Measurements from ENCODE around the gene MAML3.
"Not testable (repeated sequence)": the region's sequence is repeated elsewhere in the genome, so short reads cannot be mapped to it uniquely, and the experiment has no call there.

MAML3 gene

DNA sequence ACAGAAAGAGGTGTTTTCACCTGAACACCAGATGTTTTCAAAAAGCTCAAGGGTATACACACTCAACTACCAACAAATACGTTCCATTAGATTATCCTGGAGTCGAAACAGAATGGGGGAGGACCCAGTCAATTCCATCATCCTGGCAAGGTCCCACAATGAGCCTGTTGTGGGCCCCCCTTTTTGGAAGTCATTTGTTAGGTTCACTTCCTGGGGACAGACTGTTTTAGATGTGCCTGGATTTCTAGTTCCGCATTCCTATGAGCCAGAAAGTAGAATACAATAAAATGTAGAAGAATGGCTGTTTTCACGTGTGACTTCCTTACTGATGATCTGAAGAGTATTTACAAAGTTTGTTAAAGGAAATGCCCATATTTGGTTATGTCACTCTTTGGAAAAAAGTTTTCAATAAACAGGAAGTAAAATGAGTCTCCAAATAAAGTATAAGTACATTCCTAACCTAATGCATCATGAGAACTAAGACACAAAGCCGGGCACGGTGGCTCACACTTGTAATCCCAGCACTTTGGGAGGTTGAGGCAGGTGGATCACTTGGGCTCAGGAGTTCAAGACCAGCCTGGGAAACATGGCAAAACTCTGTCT, 192.5 kb downstream of the MAML3 start:
- no peak for DNase-seq (ENCODE audit: low read depth)

DNA sequence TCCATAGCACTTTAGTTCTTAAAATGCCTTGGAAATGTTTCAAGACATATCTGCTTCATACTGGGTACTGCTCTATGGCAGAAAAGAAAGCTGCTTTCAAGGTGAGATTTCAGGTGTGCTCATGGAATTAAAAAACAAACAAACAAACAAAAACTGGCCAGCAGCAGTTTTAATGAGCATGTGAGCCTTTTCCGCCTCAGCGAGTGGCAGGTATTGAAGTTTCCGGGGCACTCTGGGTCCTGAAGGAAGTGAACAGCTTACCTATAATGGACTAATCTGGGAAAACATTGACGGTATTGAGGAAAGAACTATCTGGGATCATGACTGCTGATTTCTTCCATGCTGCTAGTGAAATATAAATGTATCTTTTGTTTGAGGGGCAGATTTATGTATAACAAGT, 194.6 kb downstream of the MAML3 start:
- no peak for DNase-seq (ENCODE audit: low read depth)

DNA sequence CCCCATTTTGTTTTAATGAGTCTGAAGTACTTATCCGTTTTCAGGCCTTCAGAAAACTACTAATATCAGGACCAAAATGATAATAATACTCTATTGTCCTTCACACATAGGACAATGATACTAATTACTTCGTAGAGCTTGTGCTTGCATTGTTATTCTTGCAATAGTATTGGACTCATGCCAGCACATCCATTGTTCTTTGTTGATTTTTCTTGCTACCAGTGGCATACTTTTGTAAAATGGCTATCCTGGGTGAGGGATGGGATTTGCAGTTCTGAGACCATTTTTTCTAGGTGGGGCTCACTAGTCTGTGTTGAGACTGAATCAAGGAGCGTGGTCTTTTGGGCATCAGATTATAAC, 195.3 kb downstream of the MAML3 start:
- no peak for DNase-seq (ENCODE audit: low read depth)

DNA sequence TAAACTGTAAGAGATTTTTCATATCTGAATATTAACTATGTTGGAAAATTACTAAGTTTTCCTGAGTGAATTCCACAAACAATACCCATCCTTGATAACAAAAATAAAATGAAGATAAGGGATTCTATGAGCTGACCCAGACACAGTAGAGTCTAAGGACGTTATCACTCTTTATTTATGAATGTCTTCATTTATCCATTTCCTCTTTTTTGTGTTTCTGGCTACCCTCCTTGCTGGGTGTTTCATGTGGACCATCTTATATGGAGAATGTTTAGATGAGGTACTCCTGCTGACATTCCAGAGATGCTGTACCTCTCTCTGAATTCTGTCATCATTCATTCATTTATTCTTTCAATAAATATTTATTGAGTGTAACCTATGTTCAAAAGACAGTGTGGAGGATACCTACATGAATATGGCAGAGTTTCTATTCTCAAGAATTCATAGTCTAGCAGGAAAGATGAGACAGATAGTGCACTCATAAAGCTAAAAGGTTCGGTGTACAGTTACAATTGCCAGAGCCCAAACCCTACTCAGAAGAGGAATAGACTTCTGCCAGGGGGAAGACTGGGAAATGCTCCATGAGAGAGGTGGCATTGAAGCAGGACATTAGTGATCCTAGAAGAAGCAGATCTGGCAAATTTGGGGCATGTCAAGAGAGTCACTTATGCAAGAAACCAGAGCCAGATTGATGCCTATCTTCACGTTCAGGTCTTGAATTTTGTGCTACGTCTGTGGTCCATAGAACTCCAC, 195.8 kb downstream of the MAML3 start:
- DNase-seq (ENCODE audit: low read depth), result no peak

- no peak for DNase-seq (ENCODE audit: low read depth)
Measured at GRCh38 chr4:139957065-139957464, 196.9 kb downstream of the MAML3 start.

GRCh38 chr4:139956507-139957017, 197.4 kb downstream of the MAML3 start:
- DNase-seq (ENCODE audit: low read depth), result no peak

GRCh38 chr4:139955600-139955999, 198.4 kb downstream of the MAML3 start:
- no peak for DNase-seq (ENCODE audit: low read depth)

DNA sequence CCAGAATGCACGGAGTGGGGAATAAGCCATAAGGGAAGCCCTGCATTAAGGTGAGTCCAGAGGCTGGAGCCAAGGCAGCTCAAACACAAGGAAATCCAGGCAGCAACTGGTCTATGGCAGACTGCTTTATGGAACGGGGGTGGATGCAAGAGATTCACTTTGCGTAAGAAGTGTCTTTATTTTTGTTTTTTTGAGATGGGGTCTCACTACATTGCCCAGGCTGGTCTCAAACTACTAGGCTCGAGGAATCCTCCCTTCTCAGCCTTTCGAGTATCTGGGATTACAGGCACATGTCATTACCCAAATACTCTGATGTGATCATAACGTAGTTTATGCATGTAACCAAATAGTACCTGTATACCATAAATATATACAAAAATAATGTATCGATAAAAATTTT, 199.5 kb downstream of the MAML3 start:
- no peak for DNase-seq (ENCODE audit: low read depth)

GRCh38 chr4:139951021-139951420, 203.0 kb downstream of the MAML3 start:
- DNase-seq (ENCODE audit: low read depth), result no peak

GRCh38 chr4:139950568-139950967, 203.4 kb downstream of the MAML3 start:
- no peak for DNase-seq (ENCODE audit: low read depth)

DNA sequence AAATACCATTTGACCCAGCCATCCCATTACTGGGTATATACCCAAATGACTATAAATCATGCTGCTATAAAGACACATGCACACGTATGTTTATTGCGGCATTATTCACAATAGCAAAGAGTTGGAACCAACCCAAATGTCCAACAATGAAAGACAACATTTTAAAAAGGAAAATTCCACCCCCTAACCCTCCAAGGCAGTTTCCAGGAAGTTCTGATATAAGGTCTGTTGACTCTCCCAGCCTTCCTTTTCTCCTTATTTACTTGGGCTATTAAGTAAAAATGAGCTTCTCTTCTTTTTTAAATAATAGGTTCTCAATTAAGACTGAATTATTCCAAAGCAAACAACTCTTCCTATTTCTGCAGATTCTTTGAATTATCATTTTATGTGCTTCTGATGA, 209.1 kb downstream of the MAML3 start:
- DNase-seq (ENCODE audit: low read depth), result not testable (repeated sequence)

DNA sequence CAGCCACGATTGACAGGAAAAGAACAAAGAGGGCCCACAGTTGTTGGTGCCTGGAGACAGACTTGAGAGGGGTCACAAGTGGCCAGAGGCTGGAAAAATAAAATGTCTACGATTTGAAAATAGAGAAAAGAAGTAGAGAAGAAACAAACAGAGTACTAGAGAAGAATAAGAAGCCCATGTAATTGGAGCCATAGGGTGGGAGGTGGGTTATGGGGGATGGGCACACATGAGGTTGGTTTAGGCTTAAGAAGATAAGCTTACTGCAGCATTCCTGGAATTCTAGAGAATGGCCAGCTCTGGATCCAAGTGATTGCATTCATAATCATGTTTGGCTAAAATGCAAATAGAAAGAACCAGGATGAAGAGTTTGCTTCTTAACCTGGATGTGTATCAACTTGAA, 210.7 kb downstream of the MAML3 start:
- DNase-seq (ENCODE audit: low read depth), result no peak

GRCh38 chr4:139942241-139942640, 211.7 kb downstream of the MAML3 start:
- DNase-seq (ENCODE audit: low read depth), result no peak

- no peak for DNase-seq (ENCODE audit: low read depth)
Measured at GRCh38 chr4:139940600-139940999, 213.4 kb downstream of the MAML3 start.

GRCh38 chr4:139938414-139938813, 215.6 kb downstream of the MAML3 start:
- DNase-seq (ENCODE audit: low read depth), result no peak

GRCh38 chr4:139935911-139936310, 218.1 kb downstream of the MAML3 start:
- DNase-seq (ENCODE audit: low read depth), result no peak

DNA sequence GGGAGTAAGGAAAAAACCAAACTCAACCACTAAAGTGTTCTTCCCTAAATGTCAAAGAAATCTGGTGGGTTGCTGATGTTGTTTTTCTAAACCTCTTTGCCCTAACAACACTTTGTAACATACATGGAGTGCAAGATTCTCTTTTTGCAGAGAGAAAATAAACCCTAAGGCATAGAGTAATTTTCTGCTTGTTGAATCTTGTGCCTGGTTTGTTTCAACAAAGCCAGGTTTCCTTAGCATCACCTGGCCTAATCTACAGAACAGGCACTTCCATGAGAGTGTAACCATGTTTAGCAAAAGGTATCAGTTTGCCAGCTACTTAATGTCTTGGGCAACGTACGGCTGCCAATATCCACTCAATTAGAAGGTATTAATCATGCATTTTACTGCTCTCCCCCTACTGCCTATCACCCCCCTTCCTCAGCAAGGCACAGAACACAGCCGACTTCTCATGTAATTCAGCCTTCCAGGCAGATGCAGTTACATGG, 219.2 kb downstream of the MAML3 start:
- DNase-seq (ENCODE audit: low read depth), result no peak

GRCh38 chr4:139934057-139934707, 219.8 kb downstream of the MAML3 start:
- no peak for DNase-seq (ENCODE audit: low read depth)

- no peak for DNase-seq (ENCODE audit: low read depth)
Measured at GRCh38 chr4:139933541-139933940, 220.4 kb downstream of the MAML3 start.

- DNase-seq (ENCODE audit: low read depth), result no peak
Measured at GRCh38 chr4:139933104-139933503, 220.9 kb downstream of the MAML3 start.

- DNase-seq (ENCODE audit: low read depth), result no peak
Measured at GRCh38 chr4:139924782-139925181, 229.2 kb downstream of the MAML3 start.

GRCh38 chr4:139922406-139923024, 231.5 kb downstream of the MAML3 start:
- DNase-seq (ENCODE audit: low read depth), result no peak

Measured in fibroblast of the conjunctiva (primary cell).